Measurements from ENCODE around the gene SBNO2. TPM values are rescaled to one million over a fixed set of nuclear protein-coding genes. Genes with fewer than 3 reads are reported as not detected.

The SBNO2 gene
- total RNA-seq, 1 donor from 2014 or later = 120 TPM

DNA sequence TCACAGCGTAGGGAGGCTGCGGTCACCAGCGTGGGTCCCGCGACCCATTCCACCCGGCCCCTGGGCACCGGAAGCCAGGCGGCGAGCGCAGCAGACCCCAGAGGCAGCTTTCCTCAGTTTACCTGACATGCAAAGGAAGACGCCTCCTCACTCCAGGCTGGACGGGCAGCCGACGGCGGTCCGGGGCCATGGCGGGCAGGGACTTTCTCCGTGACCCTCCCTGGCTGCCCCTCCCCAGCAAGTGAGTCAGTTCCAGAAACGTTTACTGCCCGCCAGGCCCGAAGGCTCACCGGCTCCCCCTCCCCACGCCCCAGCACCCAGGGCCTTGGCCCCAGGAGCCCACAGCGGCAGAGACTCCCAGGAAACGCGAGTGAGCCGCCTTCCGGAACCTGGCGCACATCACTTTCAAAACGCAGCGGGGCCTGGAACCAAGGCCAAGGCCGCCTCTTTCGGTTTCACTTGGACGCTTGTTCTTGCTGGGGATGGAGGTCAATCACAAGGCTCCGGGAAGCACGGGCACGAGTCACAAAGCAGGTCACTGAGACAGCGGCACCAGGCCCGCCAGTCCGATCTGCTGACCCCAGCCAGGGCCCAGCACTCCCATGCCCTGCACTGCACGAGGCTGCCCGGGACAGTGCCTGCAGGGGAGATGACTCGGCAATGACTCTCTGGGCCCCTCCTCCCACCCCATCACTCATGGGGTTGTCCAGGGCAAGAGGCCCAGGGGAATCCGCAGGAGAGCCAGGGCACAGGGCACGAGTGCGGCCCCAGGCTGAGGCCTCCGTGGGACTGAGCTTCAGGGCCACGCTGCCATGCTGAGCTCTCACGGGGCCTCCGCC, 5.3 kb downstream of the SBNO2 start:
- intact Hi-C loops (cut with DNase I) = no loop called here
- TF ChIP-seq, protein P1, sequence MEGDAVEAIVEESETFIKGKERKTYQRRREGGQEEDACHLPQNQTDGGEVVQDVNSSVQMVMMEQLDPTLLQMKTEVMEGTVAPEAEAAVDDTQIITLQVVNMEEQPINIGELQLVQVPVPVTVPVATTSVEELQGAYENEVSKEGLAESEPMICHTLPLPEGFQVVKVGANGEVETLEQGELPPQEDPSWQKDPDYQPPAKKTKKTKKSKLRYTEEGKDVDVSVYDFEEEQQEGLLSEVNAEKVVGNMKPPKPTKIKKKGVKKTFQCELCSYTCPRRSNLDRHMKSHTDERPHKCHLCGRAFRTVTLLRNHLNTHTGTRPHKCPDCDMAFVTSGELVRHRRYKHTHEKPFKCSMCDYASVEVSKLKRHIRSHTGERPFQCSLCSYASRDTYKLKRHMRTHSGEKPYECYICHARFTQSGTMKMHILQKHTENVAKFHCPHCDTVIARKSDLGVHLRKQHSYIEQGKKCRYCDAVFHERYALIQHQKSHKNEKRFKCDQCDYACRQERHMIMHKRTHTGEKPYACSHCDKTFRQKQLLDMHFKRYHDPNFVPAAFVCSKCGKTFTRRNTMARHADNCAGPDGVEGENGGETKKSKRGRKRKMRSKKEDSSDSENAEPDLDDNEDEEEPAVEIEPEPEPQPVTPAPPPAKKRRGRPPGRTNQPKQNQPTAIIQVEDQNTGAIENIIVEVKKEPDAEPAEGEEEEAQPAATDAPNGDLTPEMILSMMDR (IDR thresholded peaks at IDR 0.05) = no peak
- H3K27me3 ChIP-seq = no peaks in the 10 kb centered on the region
- H3K4me1 ChIP-seq = peaks cover 0 to 12% of the 10 kb centered on the region in 2 donors
- H3K36me3 ChIP-seq = peaks cover 0 to 12% of the 10 kb centered on the region in 2 donors
- H3K9me3 ChIP-seq = no peaks in the 10 kb centered on the region
- H3K4me3 ChIP-seq = peak overlapping the region in 1 of 2 donors; percentile 13
- peak overlapping the region in 1 of 2 donors; percentile 61 for H3K27ac ChIP-seq
- DNase-seq (ENCODE audit: low spot score in 2 of 2) = no peak

DNA sequence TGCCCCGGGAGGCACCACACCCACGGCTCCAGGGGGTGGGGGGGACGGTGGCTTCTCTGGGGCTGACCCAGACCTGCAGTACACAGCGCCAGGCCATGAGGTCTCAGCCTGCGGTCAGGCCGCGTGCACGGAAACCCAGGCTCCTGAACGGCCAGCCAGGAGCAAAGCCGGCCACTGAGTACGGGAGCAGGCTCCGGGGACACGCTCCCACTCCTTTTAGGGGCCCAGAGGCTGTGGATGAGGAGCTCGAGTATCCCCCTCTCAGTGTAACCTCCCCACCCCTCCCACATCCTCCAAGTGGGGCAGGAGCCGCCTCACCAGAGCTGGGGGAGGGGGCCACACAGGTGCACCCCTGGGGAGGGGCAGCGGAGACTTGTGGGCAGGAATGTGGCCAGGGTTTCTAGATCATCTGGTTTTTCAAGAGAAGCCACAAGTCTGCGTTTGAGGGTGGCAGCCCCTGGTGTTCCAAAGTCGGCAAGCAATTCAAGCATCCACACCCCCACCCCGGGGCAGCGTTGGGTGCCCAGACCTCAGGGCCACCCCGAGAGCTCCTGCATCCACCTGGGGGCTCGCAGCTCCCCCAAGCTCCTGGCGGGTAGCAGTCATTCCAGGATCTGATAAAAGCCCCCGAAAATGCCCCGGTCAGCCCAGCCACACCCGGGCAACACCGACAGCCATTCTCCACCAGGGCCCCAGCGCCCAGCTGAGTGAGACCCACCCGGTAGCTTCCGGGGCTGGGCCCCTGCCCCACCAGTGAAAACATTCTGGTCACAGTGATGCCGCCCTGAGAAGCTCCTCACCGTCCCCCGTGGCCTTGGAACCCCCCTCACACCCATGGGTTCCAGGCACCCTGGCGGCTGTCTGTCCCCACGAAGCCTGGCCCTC, 6.1 kb downstream of the SBNO2 start:
- TF ChIP-seq, protein P1 (IDR thresholded peaks at IDR 0.05) = no peak
- intact Hi-C loops (cut with DNase I) = no loop called here
- no peak for DNase-seq (ENCODE audit: low spot score in 2 of 2)
- Histone ChIP-seq H3K4me3 (peak overlapping the region in 1 of 2 donors; percentile 13), H3K27ac (peak overlapping the region in 1 of 2 donors; percentile 9), H3K9me3 (no peaks in the 10 kb centered on the region), H3K4me1 (peaks cover 0 to 12% of the 10 kb centered on the region in 2 donors), H3K27me3 (no peaks in the 10 kb centered on the region), H3K36me3 (peaks cover 0 to 12% of the 10 kb centered on the region in 2 donors)

DNA sequence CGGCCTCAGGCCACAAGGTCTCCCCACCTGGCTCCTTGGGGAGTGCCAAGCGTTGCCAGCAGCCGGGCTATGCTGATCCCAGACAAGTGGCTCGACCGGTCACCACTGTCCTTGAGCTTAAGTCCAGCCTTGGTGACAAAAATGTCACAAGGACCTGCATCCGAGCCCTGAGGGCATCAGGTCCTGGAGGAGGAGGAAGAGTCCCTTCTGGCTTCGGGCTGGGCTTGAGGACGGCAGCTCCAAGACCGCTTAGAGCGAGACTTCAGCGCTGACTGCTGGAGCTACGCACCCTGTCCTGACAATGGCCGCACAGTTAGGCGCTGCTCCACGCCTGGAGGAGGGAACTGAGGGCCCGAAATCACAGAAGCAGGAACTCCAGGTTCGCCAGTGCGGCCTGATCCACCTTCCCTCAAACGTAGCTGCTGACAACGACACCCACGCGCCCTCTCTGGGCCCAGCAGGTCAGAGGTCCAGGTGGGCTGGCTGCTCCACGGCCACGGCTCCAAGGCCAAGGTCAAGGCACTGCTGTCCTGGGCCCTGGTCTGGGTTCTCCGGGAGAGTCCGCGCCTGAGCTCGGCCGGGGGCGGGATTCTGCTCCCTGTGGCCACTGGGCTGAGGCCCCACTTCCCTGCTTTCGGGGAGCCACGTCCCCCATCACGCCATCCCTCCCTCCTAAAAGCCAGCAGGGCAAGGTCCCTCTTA, 7.0 kb downstream of the SBNO2 start:
- H3K4me1 ChIP-seq = peaks cover 0 to 7% of the 10 kb centered on the region in 2 donors
- DNase-seq (ENCODE audit: low spot score in 2 of 2) = no peak
- no peaks in the 10 kb centered on the region for H3K9me3 ChIP-seq
- H3K36me3 ChIP-seq = peaks cover 0 to 12% of the 10 kb centered on the region in 2 donors
- intact Hi-C loops (cut with DNase I) = no loop called here
- H3K27ac ChIP-seq = no peak overlapping the region
- TF ChIP-seq, protein P1 (IDR thresholded peaks at IDR 0.05) = no peak
- no peak overlapping the region for H3K4me3 ChIP-seq
- H3K27me3 ChIP-seq = no peaks in the 10 kb centered on the region

DNA sequence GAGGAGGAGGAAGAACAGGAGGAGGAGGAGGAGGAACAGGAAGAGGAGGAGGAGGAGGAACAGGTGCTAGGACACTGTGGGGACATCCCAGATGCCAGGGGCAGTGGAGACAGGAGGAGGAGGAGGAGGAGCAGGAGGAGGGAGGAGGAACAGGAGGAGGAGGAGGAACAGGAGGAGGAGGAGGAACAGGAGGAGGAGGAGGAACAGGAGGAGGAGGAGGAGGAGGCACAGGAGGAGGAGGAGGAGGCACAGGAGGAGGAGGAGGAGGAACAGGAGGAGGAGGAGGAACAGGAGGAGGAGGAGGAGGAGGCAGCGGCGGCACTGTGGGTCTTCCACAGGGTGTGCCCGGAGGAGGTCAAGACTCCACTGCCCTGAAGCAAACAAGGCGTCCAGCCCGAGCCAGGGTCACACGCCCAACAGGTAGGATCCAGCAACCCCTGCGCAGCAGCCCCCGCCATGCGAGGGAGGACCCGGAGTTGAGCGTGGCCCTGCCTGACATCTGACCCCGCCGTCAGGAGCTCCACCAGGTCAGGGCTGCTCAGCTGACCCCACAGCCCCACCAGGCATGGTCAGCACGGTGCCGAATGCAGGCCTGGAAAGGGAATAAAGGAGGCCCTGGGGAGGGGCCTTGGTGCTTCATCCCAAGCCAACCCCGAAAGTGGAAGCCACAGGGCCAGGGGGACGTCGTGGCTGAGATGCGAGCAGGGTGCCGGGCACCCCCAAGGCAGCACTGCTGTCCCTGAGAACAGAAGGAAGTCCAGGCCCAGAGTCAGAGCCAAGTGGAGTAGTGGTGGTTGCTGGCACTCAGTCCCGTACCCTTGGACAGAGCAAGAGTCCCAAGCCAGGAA, 9.2 kb downstream of the SBNO2 start:
- Histone ChIP-seq H3K36me3 (peaks cover 0 to 12% of the 10 kb centered on the region in 2 donors), H3K4me1 (no peaks in the 10 kb centered on the region), H3K4me3 (no peak overlapping the region), H3K9me3 (no peaks in the 10 kb centered on the region), H3K27ac (peak overlapping the region; percentile 0 to 33), H3K27me3 (no peaks in the 10 kb centered on the region)
- TF ChIP-seq, protein P1 (IDR thresholded peaks at IDR 0.05) = no peak
- intact Hi-C loops (cut with DNase I) = no loop called here
- no peak for DNase-seq (ENCODE audit: low spot score in 2 of 2)
